Spleen (tissue), 7 donors: ENCODE data around the gene CCNQ.

Experiments used
- CTCF ChIP-seq, 11 experiments: fragments of 200-600 bp in 7 of 11; fragments of 450-650 bp in 4 of 11; sonication (generic) in 4 of 11; IDR thresholded peaks in 8 of 11; conservative IDR thresholded peaks in 3 of 11; 1 replicate in 7 of 11; 2 replicates in 4 of 11; pipeline versions ENCODE4 v1.4.0 to v1.8.0; 2016 to 2021; ENCODE audit warnings: antibody characterized with exemption in 11 of 11, inconsistent platforms in 4 of 11, mild to moderate bottlenecking in 1 of 11
- POLR2A ChIP-seq, 3 donors: fragments of 450-650 bp; IDR thresholded peaks; one replicate each; pipeline ENCODE4 v1.5.1; 2017; ENCODE audit warnings: antibody characterized with exemption in 3 of 3, mild to moderate bottlenecking in 1 of 3
- donor health status: DM: no; HTN: no; CAD: no; lungs with moderate emphysema.
- donor health status: DM: no; HTN: no; CAD: no.
- donor health status: DM: no; HTN: no; CAD: no.

- TF ChIP-seq CTCF (IDR thresholded peaks at IDR 0.05 in 8 of 11, conservative IDR thresholded peaks at IDR 0.05 in 3 of 11) = no peak
- TF ChIP-seq POLR2A (IDR thresholded peaks at IDR 0.05) = no peak
Measured at GRCh38 chrX:153583433-153583832, 15.5 kb downstream of the CCNQ start.
